ENCODE data around the gene ALDOC. TPM values are rescaled to one million over a fixed set of nuclear protein-coding genes. Genes with fewer than 3 reads are reported as not detected.
"Not testable (repeated sequence)": the region's sequence is repeated elsewhere in the genome, so short reads cannot be mapped to it uniquely, and the experiment has no call there.

ALDOC gene
- total RNA-seq, 2 donors from 2014 or later, result 26.0 to 38.6 TPM

DNA sequence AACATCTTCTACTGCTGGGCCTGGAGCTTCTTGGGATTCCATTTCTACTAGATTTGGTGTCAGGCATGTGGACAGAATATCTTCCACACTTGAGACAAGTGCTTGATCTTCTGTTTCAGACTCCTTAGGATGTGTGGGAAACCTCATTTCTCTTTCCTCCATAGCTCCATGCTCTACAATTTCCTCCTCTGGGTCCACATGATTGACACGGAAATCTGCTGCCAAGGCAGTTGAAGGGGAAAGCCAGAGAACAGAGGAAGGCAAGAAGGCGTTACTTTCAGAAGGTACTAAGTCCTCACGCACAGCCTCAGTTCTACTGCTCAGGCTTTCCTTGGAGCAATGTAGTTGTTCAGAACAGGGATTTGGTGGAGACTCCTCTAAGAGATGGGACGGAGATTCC is 15.6 kb upstream of the ALDOC start:
- intact Hi-C loops (cut with DNase I, micrococcal nuclease), result no loop called here
- no peak for ATAC-seq
- no peak for DNase-seq

DNA sequence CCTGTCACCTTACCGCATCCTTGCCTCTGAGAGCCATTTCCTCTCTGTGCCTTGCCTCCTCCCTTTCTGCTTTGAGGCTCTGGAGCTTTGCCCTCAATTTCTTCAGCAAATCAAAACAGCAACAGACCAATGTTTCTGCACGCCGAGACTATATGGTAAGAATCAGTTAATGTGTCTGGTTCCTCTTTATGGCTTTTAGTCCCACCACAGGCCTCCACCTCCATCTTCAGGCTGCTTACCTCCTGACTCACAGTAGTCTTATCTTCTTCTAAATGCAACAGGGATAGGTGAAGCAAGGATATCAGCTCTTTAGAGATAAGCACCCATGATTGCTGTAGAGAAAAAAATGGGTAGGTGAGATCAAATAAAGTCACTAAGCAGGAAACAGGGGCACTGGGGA is 9.2 kb upstream of the ALDOC start:
- DNase-seq (no peak), ATAC-seq (no peak)
- intact Hi-C loops (cut with DNase I, micrococcal nuclease), result no loop called here

DNA sequence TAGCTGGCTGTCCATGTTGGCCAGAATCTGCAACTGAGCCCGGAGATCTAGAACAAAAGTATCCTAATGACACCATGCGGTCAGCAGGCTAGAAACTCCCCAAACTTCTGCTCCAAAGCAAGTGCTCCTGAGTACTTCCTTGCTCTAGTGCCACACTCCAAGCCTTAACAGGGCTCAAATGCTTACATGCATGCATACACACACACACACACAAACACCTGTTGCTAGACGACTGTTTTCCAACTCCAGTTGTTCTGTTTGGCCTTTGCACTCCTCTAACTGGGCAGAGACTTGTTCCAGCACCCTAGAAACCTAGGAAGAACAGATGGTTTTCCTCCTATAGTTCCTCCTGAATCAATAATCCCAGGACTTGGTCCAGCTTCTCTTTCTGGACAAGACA is 7.7 kb upstream of the ALDOC start:
- DNase-seq, result no peak
- ATAC-seq, result no peak
- intact Hi-C loops (cut with DNase I, micrococcal nuclease), result no loop called here

DNA sequence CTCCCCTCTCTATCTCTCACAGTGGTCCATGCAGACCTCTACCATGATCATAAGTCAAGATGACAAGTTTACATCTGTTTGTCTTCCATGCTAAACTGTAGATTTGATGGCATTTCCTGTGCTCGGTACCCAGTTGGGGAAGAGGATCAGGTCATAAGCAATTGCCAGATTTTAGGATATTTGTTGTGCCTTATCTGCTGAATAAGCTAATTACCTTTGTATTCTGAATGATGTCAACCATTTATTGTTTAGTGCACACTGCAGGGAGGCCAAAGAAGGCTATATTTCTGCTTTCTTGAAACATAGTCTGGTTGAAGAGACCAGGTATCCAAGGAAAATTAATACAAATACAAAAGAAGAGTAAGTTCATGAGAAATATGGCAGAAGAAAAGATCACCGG is 5.8 kb upstream of the ALDOC start:
- ATAC-seq, result no peak
- DNase-seq, result no peak
- intact Hi-C loops (cut with DNase I, micrococcal nuclease), result no loop called here

DNA sequence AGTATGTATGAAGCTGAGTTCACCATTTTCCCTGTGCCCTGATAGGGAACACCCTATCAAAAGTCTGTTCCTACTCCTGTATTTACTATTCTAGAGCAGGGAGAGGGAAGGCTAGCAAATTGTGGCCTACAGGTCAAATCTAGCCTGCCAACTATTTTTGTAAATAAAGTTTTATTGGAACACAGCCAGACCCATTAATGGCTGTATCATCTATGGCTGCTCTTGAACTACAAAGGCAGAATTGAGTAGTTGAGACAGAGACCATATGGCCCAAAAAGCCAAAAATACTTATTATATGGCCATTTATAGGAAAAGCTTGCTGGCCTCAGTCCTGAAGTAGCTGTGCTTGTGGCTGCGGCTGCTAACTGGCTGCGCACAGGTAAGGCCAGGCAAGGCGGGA is 4.3 kb upstream of the ALDOC start:
- no peak for ATAC-seq
- DNase-seq, result no peak
- intact Hi-C loops (cut with DNase I, micrococcal nuclease), result no loop called here

DNA sequence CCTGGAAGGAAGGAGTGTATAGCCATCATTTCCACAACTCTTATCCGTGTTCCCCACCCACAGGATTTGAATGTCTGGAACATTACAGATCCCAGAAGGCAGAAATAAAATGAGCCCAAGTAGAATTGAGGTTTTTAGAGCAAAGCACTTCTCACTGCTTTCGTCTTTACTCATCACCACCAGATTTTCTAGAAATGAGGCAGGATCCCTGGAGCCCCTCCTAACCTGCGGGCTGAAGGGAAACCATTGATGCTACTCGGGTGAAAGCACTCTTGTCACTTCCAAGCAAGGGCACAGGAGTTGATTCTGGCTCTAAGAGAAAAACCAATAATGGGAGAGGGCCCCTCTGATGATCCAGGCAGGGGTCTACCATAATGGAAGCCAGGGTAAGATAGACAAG is 2.8 kb upstream of the ALDOC start:
- no peak for ATAC-seq
- no peak for DNase-seq

DNA sequence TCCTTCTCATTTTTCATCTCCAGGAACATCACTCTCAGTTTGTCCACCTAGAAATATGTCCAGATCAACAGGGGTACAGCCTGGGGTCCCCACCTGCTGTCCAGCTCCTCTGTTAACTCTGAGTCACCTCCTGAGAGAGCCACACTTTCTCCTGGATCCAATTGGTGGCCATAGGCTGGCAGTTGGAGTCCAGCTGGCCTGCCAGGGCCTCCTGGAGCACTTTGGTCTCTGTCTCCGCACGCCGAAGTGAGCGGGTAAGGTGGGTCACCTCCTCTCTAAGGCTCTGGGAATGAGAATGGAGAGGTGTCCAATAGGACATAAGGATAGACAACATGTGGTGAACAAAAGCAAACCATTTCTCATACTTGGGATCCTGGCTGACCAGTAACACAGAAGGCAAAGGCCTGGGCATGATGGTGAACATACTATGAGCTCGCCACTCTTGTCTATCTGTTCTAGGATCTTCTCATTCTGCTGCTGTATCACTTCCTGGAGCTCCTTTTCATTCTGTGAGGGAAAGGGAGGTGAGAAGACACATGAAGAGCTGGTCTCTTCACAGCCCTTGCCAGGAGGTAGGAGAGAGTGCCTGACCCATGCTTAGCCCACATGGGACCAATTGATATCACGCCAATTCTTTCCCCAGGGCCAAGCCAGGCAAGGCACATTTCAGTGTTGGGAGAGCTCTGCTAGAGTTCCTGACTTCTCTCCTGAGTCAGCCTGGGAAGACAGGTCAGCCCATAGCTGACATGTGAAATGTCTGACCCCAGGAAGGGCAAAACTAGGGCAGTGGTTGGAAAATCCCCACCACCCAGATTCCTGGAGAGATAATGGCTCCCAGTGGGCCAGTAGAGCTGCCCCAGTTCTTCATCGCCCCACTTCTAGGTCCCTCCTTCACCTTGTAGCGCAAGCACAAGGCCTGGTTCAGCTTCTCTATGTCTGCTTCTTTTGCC is 1.8 kb upstream of the ALDOC start:
- ATAC-seq (no peak), DNase-seq (no peak)
- intact Hi-C loops (cut with DNase I, micrococcal nuclease), result no loop called here

More for the DNA sequence above, 2.8 kb upstream of the ALDOC start:
- intact Hi-C loops (cut with DNase I, micrococcal nuclease), result no loop called here

DNA sequence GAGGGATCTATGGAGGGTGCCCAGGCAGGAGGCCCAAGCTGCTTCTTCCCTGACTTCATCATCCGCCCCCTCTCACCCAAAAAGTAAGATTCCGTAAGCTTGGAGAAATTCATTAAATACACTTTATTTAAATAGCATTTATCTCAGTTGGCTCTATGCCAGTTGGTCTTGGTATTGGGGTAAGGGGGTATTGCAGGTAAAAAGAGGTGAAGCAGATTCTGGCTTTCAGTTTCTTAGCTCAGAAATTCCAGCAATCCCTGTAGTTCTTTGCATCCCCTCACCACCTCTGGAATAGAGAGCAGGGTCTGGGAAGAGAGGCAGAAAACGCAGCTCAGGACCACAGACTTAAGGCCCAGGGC is 750 bp upstream of the ALDOC start:
- intact Hi-C loops (cut with DNase I, micrococcal nuclease), result no loop called here
- ATAC-seq (no peak), DNase-seq (no peak)

DNA sequence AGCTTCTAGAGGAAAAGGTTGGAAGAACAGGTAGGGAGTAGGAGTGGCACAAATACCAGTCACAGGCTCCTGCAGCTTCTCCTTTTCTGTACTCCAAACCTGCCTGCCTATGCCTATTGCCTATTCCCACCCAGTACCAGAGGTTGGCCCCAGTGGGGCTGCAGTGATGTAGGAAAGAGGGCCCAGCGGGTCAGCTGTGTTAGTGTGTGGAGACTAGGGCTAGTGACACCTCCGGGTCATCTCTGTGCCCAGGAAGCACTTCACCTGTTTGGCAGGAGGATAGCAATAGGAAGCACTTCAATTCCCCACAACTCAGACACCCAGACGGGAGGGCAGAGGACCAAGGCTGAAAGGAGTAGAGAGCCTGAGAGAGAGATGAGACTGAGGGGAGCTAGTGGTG is 679 bp downstream of the ALDOC start:
- DNase-seq; ATAC-seq; intact Hi-C loops (cut with DNase I, micrococcal nuclease): not testable (repeated sequence)

DNA sequence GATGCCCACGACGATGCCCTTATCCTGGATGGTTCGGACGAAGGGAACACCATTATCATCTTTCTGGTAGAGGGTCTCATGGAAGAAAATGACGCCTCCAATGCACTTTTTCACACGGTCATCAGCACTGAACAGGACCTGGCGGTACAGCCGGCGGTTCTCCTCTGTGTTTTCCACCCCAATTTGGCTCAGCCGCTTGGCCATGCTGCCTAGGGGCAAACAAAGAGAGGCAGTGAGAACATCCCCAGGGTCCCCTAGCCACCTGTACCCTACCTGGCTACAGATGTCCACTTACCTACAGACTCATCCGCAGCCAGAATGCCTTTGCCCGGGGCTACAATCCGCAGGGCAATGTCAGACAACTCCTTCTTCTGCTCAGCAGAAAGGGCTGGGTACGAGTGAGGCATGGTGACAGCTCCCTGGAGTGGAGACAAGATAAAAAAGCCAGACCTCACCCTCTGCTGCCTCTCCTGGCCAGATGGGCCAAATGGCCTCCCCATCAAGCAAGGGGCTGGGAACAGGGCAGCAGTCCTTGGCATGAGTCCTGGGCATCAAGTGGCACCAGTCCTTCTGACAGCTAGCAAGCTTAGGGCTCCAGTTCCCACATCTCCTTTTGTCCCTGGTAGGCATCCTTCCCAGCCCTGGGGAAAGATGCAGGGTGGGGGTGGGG is 1.4 kb downstream of the ALDOC start:
- DNase-seq (no peak), ATAC-seq (no peak)
- intact Hi-C loops (cut with DNase I, micrococcal nuclease), result no loop called here

DNA sequence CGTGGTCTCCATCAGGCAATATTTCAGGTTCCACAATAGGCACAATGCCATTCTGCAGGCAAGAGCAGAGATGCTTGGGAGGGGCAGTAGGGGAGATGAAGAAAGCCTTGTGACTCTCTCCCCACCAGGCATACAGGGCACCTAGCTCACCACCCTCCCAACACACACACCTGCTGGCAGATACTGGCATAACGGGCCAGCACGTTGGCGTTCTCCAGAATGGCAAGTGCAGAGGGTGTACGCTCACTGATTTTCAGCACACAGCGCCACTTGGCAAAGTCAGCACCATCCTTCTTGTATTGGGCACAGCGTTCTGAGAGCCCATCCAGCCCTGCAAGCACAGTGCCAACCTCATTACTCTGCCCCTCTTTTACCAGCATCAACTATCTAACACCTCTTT is 2.2 kb downstream of the ALDOC start:
- DNase-seq (no peak), ATAC-seq (no peak)
- intact Hi-C loops (cut with DNase I, micrococcal nuclease), result no loop called here

DNA sequence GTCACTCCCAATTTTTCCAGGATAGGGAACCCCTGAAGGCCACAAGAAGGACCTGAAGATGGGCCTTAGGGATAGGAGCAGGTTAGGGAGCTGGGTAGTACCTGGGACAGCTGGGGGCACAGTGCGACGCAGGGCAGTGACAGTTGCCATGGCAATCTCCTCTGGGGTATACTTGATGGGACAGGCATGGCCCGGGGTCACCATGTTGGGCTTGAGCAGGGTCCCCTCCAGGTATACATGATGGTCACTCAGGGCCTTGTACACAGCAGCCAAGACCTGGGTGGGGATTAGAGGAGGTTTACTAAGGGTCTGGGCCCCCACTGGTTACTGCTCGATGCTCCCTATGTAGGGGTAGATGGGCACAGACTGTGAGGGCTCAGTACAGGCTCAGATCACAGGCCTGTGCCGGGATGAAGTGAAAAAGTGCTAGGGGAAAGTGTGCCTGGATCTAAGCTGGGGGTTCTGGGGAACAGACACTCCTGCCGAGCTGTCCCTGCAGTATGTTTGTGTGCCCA is 2.7 kb downstream of the ALDOC start:
- intact Hi-C loops (cut with DNase I, micrococcal nuclease), result no loop called here
- ATAC-seq (no peak), DNase-seq (no peak)

DNA sequence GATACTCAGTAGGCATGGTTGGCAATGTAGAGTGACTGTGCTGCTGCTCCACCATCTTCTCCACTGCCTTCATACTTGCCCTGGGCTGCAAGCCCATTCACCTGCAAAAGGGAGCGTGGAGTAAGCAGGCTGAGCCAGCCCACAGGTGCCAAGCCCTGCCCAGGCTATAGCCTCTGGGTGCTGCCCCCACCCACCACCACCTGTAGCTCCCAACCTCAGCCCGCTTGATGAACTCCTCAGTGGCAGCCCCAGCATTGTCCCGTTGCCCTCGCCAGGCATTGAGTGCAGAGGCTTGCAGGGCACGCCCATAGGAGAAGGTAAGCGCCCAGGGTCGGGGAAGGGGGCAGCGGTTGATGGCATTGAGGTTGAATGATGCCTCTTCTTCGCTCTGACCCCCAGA is 3.2 kb downstream of the ALDOC start:
- ATAC-seq, result no peak
- DNase-seq, result no peak
- intact Hi-C loops (cut with DNase I, micrococcal nuclease), result no loop called here

DNA sequence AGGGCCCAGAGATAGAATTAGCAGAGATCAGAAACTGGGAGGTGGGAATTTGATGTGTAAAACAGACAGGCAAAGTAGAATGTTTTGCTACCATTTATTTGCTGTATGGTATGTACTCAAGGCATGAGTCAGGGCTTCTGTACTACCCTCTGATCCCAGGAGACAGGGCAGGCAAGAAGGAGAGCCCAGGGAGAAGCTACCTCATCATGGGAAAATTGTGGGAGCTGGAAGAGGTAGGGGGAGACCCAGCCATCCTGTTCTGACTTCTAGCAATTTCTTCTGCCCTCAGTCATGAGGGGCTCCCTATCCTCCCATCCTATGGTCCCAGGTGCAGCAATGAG is 3.7 kb downstream of the ALDOC start:
- intact Hi-C loops (cut with DNase I, micrococcal nuclease), result no loop called here
- ATAC-seq (no peak), DNase-seq (no peak)

DNA sequence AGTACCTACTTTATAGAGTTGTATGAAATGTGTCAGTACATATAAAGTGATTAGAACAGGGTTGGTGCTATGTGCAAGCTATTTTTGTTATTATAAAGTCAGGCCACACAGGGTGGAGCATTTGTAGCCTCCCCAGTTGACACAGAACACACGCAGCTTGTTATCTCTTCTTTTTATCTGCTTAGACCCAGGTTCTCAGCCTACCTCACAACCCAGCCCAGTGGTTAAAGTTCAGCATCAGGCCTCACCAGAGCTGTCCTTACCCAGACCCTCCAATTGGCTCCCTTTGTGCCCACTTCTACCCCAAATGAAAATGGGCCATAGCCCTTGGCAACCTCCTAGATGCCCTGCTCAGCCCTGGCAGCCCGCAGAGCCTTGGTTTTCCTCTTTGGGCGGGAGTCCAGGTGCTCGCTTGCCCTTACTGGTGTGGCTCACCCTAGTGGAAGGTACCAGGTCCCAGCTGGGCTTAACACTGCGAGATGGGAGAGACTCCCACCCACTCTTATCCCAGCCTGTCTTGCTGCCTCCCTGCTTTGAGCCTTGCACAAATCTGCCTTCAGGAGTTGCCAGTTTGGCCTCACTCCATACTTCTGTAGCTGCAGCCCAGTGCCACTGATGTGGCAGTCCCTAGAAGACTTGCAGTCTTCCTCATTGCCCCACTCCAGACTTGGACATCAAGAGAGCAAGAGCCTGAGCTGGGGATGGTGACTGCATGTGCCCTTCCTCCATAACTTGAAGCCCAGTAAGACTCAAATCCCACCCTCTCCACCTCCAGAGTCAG is 4.2 kb downstream of the ALDOC start:
- ATAC-seq (peak; percentile 40), DNase-seq (no peak)
- intact Hi-C loops (cut with DNase I, micrococcal nuclease), result no loop called here

DNA sequence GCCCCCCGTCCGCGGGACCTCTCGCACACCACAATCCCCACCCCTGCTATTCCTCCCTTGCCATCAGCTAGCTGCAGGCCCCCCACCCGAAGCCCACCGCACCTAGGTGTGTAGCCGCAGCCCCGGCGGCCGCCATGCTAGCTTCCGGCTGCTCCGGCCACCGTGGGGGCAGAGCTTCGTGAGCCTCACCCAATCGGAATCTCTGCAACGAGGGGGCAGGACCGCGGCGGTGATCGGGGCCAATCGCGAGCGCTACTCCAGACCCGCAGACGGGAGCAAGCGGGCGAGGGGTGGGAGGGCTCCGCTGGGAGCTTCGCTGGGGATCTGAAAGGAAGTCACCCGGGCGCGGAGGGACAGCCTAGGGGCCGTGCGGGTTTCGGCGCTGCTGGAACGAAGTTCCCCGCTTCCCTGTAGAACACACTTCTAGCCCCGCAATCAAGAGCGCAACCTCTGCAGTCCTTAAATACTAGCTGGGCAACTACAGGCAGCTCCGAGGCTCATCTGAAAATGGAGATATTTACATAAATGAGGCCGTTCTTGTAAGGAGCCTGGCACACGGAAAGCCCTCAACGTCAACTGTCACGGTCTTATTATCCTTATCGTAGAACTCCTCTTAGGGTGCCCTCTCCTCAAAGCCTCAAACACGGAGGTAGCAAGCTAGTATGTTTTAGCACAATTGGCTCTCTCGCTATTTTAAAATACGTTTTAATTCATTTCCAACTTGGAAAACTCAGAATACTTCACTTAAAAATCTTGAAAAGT is 5.2 kb downstream of the ALDOC start, which contains the start of gene PIGS:
Gene PIGS (minus strand): TSS at position 164 of the 762 bp plus-strand sequence. CDS start 28 bp downstream, at position 136.
- ATAC-seq (peak; percentile 93), DNase-seq (peak; percentile 96)
- intact Hi-C loops (cut with DNase I, micrococcal nuclease), result no loop called here

DNA sequence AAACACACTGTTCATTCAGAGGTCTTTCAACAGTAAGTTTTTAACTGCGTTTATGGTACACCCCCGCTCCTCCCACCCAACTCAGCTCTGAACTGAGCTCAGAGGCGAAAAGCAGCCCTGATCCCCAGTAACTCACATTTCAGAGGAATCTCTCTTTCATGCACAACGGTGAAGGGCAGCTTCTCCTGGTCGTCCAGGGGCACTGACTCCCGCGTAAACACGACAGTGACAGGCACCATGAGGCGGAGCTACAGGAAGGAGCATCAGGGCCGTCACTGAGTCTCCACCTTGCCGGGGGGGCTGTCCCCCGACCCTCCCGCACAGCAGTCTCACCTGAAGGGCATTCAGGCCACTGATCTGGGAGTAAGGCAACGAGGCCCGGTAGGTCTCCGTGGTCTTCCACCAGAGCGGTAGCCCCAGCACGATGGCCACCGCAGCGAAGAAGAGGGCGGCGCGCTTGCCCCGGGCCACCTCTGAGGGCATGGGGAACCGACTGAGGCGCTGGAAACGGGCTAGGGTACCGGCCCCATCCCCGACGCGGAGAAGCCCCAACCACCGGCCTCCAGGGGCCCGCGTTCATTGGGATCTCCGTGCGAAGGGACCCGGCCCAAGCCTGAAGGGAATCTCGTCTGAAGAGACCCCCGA is 5.9 kb downstream of the ALDOC start:
- intact Hi-C loops (cut with DNase I, micrococcal nuclease), result no loop called here
- DNase-seq, result peak; percentile 58 to 63
- peak; percentile 57 for ATAC-seq

DNA sequence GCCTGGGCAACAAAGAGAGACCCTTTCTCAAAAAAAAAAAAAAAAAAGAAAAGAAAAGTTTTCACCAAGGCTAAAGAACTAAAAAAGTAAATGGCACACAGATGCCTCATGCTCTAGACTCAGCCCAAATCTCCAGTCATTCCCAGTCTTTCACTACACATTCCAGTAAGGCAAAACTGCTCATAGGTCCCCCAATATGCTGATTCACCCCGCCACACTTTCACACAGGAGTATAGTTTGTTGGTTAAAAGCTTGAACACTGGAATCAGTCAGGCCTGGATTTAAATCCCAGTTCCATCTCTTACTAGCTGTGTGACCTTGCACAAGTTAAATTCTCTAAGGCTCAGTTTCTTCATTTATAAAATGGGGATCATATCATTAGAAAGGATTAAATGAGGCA is 7.2 kb downstream of the ALDOC start:
- ATAC-seq (no peak), DNase-seq (no peak)
- intact Hi-C loops (cut with DNase I, micrococcal nuclease), result no loop called here
